HG03045 (cell line): Measurements from ENCODE around the gene KRT9.
"Not testable (repeated sequence)": the region's sequence is repeated elsewhere in the genome, so short reads cannot be mapped to it uniquely, and the experiment has no call there.

Experiments used
- ATAC-seq: cut with Tn5 transposase; IDR thresholded peaks from one replicate; pipeline ENCODE4 v1.9.1; 2021; ENCODE audit warnings: mild to moderate bottlenecking, moderate library complexity; ENCODE audit not compliant: unreplicated experiment

The KRT9 gene

DNA sequence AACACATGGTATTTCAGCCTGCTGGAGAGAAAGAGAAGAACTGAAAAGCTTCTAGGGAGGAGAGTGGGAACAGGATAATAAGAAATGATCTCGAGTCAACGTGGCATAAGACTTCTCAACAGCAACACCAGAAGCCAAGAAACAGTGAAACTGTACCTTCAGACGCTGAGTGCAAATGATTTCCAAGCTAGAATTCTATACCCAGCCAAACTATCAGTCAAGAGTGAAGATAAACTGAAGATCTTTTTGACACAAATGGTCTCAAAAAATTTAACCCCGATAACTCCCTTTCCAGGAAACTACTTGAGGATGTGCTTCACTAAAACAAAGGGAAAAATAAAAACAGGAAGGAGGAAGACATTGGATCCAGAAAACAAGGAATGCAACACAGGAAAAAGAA, 35.1 kb upstream of the KRT9 start:
- ATAC-seq: not testable (repeated sequence)

DNA sequence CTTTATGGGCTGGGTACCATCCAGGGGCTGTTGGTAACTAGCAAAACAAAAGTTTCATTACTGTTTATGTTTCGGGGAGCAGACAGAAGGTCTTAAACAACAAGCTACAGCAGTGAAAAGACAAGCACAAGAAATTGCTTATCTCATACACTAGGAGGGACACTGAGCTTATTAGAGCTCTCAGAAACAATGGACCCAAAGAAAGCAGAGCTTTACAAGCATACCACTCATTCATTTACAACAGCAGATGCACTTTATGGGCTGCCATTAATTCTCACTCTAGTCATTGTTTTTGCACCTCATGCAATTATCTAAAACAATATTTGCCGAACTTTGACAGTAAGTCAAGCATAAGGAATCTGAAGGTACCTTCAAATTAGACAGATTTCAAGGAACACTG, 30.7 kb upstream of the KRT9 start:
- no peak for ATAC-seq

DNA sequence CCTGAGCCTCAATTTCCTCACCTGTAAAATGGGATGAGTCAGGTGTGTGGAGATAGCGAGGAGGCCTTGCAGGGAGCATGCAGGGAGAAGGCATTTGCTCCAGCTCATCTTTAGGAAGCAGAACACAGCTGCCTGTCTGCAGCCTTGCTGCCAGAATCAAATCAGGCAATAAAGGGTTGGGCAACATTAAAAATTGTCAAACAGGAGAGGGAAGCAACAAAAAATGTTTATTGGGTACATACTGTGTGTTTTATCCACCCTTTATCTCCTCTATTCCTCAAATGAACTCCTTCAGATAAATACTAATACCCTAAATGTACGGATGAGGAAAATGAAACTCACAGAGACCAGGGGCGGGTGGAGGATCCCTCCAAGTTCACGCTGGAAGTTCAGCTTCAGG, 28.5 kb upstream of the KRT9 start:
- no peak for ATAC-seq

DNA sequence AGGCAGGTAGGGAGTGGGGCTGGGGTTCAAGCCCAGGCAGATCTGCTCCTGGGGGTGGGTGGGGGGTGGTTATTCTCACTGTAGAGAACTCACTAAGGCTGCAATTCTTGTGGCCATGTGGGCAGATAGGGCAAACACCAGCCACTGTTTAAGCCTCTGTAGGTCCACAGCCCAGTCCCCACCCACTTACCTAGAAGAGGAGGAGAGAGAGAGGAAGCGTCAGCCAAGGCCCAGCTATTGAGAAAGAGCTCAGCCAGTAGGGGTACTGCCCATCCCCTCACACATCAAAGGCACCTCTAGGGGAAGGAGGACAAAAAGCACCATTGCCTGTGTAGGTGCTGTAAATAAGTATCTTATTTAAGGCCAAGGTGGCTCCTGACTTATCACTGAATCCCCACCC, 27.8 kb upstream of the KRT9 start:
- no peak for ATAC-seq

DNA sequence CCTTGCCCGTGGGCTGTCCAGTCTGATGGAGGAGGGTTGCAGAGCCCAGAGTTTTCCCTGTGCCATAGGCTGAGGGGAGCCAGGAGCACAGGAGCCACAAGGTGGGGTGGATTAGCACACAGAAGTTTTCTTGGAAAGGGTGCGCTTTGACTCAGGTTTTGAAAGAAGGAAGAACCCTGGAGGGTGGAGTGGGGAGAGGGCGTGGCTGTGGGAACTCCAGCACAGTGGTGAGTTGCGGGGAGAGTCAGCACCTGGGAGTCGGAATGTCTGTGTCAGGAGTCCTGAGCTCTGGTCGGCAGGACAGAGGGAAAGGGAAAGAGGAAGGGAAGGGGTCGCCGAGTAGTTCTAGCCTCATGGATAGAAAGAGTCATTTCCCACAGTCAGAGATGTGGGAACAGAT, 23.7 kb upstream of the KRT9 start:
- no peak for ATAC-seq

DNA sequence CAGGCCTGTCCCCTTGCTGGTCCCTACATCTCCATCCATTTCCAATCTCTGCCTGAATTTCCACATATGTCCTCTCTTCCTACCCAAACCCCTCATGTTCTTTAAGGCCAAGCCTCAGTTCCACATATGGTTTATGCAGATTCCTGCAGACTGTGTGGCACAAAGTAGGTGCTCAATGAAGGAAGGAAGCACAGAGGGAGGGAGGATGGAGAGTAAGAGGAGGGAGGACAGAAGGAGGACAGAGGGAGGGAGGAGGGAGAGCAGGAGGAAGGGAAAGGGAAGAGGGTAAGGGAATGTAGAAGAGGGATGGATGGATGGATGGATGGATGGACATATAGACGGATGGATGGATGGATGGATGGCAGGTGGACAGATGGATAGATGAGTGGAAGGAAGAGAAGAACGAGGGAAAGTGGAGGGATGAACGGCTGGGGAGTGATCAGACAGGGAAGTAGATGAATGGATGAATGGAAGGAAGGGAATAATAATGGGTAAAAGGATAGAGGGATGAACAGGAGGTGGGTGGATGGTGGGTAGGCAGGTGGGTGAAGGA, 22.6 kb upstream of the KRT9 start:
- no peak for ATAC-seq

DNA sequence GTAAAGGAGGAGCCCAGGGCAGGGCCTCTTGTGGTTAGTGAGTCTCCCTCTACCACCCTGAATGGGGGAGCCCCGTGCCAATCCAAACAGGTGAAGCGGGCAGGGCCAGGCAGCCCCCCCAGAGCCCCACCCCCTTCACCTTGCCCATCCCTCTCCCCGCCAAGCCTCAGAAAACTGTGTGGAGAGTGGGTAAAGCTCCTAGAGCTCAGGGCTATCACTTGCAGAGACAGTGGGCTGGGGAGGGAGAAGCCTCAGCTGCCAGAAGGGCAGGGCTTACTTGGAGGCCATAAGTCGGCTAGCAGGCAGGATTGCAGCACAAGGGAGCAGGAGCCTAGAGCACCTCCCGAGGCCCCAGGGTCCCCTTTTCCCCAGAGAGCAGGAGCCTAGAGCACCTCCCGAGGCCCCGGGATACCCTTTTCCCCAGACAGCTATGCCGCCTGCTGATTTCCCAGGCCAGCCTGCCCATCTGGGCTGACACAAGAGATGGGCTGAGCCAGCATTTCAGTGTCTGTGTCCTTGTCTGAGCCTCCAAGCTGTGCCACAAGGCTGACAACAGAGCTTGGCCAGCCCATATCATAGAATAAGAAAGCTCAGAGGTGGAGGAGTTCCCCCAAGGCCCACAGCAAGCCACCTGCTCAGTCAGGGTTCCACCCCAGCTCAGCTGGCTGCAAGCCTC, 21.6 kb upstream of the KRT9 start:
- no peak for ATAC-seq

DNA sequence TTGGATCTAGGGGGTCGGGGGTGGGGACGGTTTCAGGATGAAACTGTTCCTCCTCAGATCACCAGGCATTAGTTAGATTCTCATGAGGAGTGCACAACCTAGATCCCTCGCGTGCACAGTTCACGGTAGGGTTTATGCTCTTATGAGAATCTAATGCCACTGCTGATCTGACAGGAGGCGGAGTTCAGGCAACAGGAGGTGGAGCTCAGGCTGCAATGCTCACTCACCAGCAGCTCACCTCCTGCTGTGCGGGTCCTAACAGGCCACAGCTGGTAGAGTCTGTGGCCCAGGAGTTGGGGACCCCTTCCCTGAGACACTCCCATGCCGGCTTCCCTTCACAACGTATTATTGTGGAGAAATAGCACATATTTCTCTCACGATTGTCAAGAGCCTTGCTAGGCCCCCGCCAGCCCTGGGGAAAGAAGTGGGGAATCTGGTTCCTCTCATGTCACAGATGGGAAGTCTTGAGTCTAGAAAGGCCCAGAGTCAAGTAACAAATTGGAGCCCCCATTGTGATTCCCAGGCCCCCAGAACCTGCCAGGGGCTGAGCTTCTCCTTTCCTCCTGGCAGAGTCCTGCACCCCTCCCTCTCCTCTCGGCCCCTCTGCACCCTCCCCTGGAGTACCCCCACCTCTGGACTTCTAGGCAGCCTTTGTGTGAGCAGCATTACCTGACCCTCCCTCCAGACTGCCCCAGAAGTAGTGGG, 20.9 kb upstream of the KRT9 start:
- ATAC-seq: no peak

DNA sequence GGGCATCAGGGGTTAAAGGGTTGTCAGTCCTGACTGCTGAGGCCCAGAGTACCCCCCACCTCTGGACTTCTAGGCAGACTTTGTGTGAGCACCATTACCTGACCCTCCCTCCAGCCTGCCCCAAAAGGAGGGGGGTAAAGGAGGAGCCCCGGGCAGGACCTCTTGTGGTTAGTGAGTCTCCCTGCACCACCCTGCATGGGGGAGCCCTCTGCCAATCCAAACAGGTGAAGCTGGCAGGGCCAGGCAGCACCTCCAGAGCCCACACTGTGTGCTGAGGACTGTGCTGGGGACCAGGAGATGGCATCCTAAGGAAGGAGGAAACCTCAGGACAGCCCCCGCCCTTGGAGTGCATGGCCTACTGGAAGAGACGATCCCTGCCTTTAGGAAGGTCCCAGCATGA, 17.4 kb upstream of the KRT9 start:
- no peak for ATAC-seq

DNA sequence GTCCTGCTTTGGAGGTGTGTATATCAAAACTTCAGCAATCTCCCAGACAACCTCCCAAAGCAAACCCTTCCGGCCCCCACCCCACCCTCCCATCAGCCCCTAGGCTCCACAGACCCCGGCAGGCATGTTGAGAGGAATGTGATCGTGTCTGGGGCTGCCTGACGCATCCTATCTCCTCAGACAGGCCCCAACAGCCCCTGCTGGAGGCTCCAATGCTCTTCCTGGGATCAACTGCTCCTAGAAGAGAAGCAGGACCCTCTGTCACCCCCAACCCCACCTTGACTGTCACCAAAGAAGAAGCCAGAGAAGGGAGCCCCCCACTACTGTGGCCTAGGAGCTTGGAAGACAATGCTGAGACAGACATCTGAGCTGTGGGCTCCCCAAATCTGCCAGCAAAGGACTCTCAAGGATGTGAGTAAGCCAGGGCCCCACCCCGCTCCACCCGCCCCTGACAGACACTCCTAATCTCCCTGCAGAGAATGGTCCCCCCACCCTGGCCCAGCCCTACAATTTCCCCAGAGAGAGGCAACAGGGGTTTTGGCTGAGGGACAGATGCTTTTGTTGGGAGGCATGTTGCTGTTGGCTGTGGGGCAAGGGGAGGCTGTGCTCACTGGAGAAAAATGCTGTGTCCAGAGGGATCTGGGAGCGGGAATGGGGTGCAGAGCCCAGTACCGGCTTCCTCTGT, 16.4 kb upstream of the KRT9 start:
- ATAC-seq: no peak

DNA sequence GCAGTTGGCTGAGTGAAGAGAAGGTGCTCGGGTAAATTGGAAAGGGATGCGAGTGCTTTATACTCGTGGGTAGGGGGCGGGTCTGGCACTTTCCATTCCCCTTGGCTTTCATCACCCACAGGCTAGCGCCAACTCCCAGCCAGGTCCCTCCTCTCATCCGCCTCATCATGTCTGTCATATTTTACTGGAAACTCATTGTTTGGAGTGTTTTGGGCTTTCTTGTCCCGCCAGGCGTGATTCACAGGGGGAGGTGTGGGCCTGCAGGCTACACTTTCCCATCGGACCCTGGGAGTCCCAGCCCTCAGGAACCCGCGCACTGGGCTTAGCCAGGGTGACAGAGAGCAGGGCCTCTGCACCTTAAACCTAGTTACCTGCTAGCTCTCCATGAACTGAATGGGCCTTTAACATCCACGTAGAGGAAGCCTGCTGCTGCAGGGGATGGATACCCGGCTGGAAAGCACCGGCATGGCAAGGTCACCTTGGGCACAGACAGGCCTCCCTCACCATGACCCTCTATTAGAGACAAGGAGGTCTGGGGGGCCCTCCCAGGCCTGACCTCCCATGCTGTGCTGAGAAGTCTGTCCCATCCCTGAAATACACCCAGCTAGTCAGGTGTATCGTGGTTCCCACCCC, 15.1 kb upstream of the KRT9 start, which contains the start of gene KRT14:
KRT14 (minus strand) TSS at position 33 of the 633 bp plus-strand sequence. CDS start 61 bp downstream, outside the sequence.
- ATAC-seq: no peak

DNA sequence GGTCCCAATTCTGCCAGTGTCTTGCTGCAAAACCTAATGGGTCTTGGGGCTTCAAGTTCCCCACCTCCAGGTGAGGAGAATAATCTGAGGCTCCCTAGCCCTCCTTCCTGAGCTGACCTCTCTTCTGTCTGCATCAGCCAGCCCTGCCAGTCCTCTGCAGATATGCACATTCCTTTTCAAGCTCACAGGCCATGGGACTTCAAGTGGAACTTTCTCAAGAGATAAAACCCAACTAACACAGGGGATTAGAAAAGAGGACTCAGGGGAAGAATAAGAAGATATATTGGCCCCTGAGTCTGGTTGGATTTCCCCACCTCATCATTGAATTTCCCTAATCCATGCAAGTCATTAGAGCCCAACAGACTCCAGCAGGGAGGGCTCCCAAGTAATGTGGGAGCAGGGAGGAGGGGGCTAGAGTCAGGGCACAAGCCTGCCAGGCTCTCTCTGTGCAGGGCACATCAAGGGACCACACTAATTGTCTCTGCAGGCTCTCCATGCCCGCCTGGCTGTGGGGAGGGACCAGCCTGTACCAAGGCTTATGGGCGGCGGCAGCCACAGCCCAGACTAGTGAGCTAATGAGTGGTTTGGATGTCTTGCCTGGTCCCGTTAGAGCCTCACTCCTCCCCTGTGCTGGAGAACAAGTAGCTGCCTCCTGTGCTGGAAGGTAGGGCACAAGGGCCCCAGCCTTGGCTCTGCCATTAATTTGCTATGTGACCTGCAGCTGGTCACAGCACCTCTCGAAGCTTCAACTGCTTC, 13.6 kb upstream of the KRT9 start:
- no peak for ATAC-seq

DNA sequence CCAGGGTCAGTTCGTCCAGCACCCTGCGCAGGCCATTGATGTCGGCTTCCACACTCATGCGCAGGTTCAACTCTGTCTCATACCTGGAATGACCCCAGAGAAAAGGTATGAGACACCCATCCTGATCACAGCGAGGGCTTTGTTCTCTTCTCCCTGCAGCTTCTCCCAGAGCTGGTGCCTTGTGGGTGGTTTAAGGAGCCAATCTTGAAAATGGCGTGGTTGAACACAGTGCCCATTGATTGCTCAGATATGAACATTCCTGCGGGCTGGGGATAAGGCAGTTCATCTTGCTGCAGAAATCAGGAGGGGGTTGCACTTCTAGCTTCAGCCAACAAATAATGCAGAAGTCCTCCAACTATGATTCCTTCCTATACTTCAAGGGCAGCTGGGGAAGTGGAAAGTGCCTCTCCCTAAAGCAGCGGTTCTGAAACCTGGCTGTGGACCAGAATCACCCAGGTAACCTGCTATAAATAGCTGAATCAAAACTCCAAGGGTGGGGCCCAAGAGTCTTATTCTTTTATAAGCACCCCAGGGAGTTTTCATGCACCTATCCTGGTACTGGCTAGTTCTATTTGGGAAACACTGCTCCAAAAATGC, 12.6 kb upstream of the KRT9 start:
- ATAC-seq: not testable (repeated sequence)

DNA sequence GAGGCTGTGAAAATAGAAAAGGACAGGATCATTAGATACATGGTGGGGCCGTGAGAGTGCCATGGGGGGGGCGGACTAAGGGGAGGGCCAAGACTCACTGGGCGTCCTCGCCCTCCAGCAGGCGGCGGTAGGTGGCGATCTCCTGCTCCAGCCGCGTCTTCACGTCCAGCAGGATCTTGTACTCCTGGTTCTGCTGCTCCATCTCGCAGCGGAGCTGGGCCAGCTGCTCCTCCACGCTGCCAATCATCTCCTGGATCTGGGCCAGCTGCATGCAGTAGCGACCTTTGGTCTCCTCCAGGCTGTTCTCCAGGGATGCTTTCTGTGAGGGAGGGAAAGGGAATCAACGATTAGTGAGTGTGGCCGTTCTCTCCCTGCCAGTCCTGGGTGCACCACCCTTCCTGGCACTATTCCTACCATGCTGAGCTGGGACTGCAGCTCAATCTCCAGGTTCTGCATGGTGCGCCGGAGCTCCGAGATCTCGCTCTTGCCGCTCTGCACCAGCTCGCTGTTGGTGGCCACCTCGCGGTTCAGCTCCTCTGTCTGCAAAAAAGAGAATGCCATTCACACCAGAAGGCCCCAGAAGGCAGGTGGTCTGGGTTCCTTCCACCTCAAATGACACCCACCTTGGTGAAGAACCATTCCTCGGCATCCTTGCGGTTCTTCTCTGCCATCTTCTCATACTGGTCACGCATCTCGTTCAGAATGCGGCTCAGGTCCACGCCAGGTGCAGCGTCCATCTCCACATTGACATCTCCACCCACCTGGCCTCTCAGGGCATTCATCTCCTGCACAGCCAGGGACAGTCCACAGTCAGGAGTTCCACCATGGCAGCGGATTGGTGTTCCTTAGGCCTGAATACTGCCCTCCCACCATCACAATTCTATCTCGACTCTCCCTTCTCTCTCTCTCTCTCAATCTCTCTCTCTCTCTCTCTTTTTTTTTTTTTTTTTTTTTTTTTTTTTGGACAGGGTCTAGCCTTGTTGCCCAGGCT, 11.6 kb upstream of the KRT9 start:
- no peak for ATAC-seq

DNA sequence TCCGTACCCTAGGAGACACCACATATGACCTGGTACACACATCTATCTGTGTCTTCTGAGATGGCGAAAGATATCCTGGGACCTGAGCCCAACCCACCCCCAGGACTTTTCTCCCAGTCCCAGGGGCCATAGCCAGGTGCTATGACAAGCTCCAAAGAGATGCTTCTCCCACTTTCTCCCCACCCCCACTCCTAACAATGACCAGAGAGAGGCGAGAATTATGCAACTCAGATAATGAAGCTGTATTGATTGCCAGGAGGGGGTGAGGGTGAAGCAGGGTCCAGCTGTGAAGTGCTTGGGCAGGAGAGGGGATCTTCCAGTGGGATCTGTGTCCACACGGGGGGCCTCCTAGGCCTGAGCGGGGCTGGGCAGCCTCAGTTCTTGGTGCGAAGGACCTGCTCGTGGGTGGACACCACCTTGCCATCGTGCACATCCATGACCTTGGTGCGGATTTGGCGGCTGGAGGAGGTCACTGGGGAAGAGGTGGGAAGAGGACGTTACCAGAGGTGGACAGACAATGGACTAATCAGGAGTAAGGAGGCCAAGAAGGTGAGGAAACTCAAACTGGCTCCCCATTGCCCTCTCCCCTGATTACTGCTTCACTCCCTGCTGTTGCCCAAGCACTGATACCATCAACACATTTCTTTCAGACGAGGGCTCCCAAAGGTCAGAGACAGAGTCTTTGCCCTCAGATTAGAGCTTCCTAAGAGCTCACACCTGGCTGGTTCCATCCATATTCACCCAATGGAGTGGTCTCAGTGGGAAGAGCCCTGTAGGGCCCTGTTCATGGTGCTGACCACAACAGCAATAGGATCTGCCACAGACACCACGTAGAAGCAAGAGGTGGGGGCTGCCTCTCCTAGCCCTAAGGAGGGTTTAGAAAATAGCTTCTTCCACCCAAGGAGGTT, 10.5 kb upstream of the KRT9 start:
- ATAC-seq: not testable (repeated sequence)

DNA sequence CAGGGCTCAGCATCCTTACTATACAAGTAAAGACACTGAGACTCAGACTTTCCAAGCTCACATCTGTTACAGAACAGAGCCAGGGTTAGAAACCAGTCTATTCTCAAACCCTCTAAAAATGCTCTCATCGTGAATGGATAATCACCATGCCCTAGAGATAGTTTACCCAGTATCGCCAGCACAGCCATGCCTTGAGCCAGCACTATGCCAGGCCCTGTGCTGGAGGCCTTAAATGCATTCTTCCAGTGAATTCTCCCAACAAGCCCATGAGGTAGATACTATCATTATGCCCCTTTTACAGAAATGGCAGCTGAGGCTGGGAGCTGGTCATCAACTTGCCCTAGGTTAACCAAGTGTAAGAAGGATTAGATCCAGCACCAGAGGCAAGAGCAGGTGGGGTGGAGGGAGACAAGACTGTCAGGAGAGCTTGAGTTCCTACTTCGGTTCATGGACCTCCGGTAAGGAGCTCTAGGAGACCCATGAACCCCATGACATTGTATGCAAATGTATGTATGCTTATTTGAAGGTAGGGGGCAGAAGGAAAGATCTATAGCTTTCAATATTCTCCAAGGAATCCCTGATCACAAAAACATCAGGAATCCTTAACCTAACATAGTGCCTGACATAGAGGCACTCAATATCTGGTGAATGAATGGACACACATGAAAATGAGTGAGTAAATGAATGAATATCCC, 9.7 kb upstream of the KRT9 start:
- ATAC-seq: no peak

DNA sequence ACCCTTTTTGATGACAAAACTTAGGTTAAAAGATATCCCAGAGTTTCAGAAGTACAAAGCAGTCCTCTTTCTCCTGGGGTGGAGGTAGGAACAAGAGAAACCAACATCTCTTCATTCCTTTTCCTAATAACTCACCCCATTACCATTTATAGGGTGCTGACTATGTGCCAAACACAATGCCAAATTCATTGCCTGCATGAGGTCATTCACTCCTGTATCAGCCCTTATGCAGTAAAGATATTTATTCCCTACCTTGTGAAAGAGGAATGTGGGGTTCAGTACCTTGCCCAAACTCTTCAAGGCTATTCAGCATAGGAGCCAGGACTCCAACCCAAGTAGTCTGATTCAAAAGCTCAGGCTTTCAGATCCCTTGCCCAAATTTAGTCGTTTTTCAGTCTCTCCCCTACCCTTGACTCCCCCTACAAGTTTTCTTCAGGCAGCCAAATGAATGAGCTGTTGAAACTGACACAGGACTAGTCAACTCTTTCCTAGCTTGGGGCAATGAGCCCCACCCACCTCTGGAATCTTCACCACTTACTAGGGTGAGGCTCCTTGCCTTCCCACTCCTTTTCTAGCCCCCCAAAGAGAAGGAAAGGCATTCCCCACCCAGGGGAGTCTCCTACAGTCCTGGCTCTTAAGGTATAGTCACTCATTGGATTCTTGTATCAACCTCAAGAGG, 9.0 kb upstream of the KRT9 start:
- ATAC-seq: no peak
